ENCODE measurements around the gene ARHGEF7. TPM values are rescaled to one million over a fixed set of nuclear protein-coding genes. Genes with fewer than 3 reads are reported as not detected.

ARHGEF7 gene
- total RNA-seq, 2 donors from 2014 or later = 57.9 to 97.3 TPM

GRCh38 chr13:111278743-111279652, 163.9 kb downstream of the ARHGEF7 start:
- Histone ChIP-seq H3K27ac (no peak overlapping the region), H3K4me3 (no peak overlapping the region), H3K36me3 (no peaks in the 10 kb centered on the region), H3K9me3 (no peaks in the 10 kb centered on the region), H3K4me1 (replicated peaks) (peaks cover 23% of the 10 kb centered on the region), H3K27me3 (replicated peaks; ENCODE audit: insufficient read depth) (no peaks in the 10 kb centered on the region)
- intact Hi-C loops (cut with DNase I) = loop anchor here (5.0 kb wide), 1 partner anchor 47 kb away; no protein-coding TSS in a partner anchor
- WGBS = 92% methylated on average over 17 of the region's 17 CpGs
- no peak for TF ChIP-seq CTCF (IDR thresholded peaks at IDR 0.05)
- TF ChIP-seq POLR2AphosphoS5 (IDR thresholded peaks at IDR 0.05) = no peak
- TF ChIP-seq POLR2A (IDR thresholded peaks at IDR 0.05) = no peak
- no peak for DNase-seq (ENCODE audit: low spot score)

- 82% methylated on average over 12 of the region's 12 CpGs for WGBS
- H3K4me1 ChIP-seq (replicated peaks) = peaks cover 27% of the 10 kb centered on the region
- no peaks in the 10 kb centered on the region for H3K36me3 ChIP-seq
- H3K27ac ChIP-seq = no peak overlapping the region
- H3K27me3 ChIP-seq (replicated peaks; ENCODE audit: insufficient read depth) = no peaks in the 10 kb centered on the region
- TF ChIP-seq POLR2AphosphoS5 (IDR thresholded peaks at IDR 0.05) (no peak), CTCF (IDR thresholded peaks at IDR 0.05) (no peak), POLR2A (IDR thresholded peaks at IDR 0.05) (no peak)
- intact Hi-C loops (cut with DNase I) = loop anchor here (5.0 kb wide), 1 partner anchor 33 kb away; no protein-coding TSS in a partner anchor
- no peak for DNase-seq (ENCODE audit: low spot score)
- no peaks in the 10 kb centered on the region for H3K9me3 ChIP-seq
- H3K4me3 ChIP-seq = no peak overlapping the region
Measured at GRCh38 chr13:111280226-111280625, 165.1 kb downstream of the ARHGEF7 start.

GRCh38 chr13:111280681-111281585, 165.8 kb downstream of the ARHGEF7 start:
- H3K9me3 ChIP-seq = no peaks in the 10 kb centered on the region
- H3K4me1 ChIP-seq (replicated peaks) = peaks cover 27% of the 10 kb centered on the region
- peak overlapping the region; percentile 83 to 89 for H3K27ac ChIP-seq
- no peaks in the 10 kb centered on the region for H3K27me3 ChIP-seq (replicated peaks; ENCODE audit: insufficient read depth)
- 75% methylated on average over 12 of the region's 12 CpGs for WGBS
- TF ChIP-seq POLR2AphosphoS5 (IDR thresholded peaks at IDR 0.05) (no peak), POLR2A (IDR thresholded peaks at IDR 0.05) (no peak), CTCF (IDR thresholded peaks at IDR 0.05) (no peak)
- intact Hi-C loops (cut with DNase I) = loop anchor here (5.0 kb wide), 1 partner anchor 34 kb away; no protein-coding TSS in a partner anchor
- peaks cover 0 to under 1% of the 10 kb centered on the region in 2 donors for H3K36me3 ChIP-seq
- no peak overlapping the region for H3K4me3 ChIP-seq
- no peak for DNase-seq (ENCODE audit: low spot score)

- H3K9me3 ChIP-seq = no peaks in the 10 kb centered on the region
- peak overlapping the region; percentile 83 to 89 for H3K27ac ChIP-seq
- H3K27me3 ChIP-seq (replicated peaks; ENCODE audit: insufficient read depth) = no peaks in the 10 kb centered on the region
- no peak for DNase-seq (ENCODE audit: low spot score)
- intact Hi-C loops (cut with DNase I) = loop anchor here (5.0 kb wide), 1 partner anchor 35 kb away; no protein-coding TSS in a partner anchor
- TF ChIP-seq POLR2AphosphoS5 (IDR thresholded peaks at IDR 0.05) = no peak
- no peak for TF ChIP-seq CTCF (IDR thresholded peaks at IDR 0.05)
- TF ChIP-seq POLR2A (IDR thresholded peaks at IDR 0.05) = no peak
- H3K4me1 ChIP-seq (replicated peaks) = peaks cover 27% of the 10 kb centered on the region
- WGBS = 22% methylated on average over 10 of the region's 10 CpGs
- H3K36me3 ChIP-seq = peaks cover 4 to 7% of the 10 kb centered on the region in 2 donors
- no peak overlapping the region for H3K4me3 ChIP-seq
Measured at GRCh38 chr13:111281751-111282311, 166.7 kb downstream of the ARHGEF7 start.
